T-helper 22 cell (primary cell): ENCODE data around the gene PKP4.
"Not testable (repeated sequence)": the region's sequence is repeated elsewhere in the genome, so short reads cannot be mapped to it uniquely, and the experiment has no call there.

Source experiments
- DNase-seq: peaks from one replicate; pipeline ENCODE4 v3.0.0-alpha.2; 2020; ENCODE audit warnings: low read depth

The PKP4 gene

GRCh38 chr2:158473300-158473699 is 16.5 kb downstream of the PKP4 start:
- not testable (repeated sequence) for DNase-seq

GRCh38 chr2:158473719-158474392 is 17.1 kb downstream of the PKP4 start:
- DNase-seq, result no peak

DNA sequence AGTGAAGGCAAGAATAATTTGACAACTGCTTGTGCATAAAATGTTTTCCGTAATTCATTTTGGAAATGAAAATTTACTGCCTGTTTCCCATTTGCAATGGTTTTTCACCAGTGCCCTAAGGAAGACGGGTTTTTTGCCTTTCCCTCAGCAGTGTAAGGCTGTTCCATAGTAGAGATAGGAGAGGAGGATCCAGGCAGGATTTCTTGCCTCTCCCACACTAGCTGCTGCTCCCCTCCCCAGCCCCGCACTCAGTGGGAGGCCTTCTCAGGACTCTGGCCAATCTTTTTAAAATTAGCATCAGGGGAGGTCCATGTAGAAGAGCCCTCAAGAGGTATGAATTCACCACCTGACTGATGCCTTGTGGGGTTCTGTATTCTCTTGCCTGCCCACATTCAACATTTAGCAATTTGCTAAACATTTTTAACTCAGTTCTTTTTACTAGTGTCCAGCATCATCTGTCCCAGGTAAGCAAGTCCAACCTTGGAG is 17.8 kb downstream of the PKP4 start:
- not testable (repeated sequence) for DNase-seq

GRCh38 chr2:158477202-158477601 is 20.4 kb downstream of the PKP4 start:
- no peak for DNase-seq

DNA sequence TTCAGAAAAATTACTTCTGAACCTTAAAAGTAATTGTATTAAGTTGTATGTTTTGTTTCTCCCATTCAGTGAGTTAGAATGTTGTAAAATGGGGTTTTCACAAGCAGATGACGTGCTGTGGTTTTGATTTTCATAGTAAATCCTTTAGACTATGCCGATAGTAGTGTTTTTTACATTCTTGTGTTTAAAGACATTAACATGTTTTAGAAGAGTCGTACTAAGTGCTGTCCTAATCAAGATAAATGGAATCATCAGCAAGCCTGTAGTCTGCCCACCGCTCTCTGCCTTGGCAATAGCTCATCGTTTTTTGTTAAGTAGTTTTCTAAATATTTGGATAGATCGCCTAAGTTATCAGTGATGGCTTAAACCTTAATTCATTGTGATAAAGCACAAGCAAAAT is 21.5 kb downstream of the PKP4 start:
- no peak for DNase-seq

- no peak for DNase-seq
Observed at GRCh38 chr2:158478816-158479215, 22.1 kb downstream of the PKP4 start.

- no peak for DNase-seq
Observed at GRCh38 chr2:158481116-158481515, 24.4 kb downstream of the PKP4 start.

- DNase-seq, result no peak
Observed at GRCh38 chr2:158482594-158482993, 25.8 kb downstream of the PKP4 start.

- DNase-seq, result no peak
Observed at GRCh38 chr2:158484892-158485556, 28.3 kb downstream of the PKP4 start.

DNA sequence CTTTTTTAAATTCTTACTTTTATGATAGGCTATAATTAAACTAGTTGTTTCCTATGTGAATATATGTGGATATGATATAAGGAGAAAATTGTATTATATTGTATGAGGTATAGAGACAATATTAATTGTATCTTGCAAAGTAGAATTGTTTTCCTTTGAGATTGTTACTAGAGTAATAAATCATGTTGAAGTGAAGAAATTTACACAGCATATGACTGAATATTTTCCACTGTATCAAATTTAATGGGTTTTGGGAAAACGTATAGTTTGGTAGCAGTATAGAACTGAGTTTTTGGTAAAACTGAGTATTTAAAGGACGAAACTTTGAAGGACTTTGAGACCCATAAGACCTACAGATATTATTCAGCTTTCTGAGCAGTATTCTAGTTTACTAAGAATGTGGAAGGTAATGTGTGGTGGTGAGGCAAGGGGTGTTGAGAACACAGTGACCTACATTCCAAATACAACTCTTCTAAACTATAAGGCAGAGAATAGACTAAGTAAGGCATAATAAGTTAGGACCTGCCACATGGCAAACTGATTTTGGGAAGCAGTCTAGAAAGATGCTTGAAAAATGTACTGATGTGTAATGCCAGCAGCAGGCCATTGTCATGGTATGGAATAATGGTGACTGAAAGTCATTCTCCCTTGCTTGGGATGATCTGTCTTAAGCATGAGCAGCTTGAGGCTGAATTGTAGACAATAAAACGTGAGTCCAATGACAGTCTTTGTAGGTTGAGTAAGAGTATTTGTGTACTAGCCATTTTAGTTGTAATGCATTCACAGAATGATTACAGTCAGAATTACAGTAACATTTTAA is 29.6 kb downstream of the PKP4 start:
- no peak for DNase-seq

DNA sequence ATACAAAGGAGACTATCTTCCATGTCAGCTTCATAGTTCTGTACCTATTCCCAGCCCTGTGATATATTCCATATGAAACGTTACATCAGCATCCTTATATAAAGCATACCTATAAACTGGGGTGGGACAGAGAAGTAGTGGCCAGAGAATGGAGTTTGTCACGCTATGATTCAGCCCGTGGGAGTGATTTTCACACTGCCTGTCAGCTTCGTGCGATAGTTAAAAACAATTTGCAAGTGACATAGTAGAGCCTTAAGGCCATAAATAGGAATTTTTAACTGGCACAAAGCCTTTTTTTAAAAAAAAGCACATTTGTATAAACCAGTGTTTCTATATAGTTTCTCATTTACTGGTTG is 30.2 kb downstream of the PKP4 start:
- no peak for DNase-seq

GRCh38 chr2:158487419-158487818 is 30.7 kb downstream of the PKP4 start:
- no peak for DNase-seq

DNA sequence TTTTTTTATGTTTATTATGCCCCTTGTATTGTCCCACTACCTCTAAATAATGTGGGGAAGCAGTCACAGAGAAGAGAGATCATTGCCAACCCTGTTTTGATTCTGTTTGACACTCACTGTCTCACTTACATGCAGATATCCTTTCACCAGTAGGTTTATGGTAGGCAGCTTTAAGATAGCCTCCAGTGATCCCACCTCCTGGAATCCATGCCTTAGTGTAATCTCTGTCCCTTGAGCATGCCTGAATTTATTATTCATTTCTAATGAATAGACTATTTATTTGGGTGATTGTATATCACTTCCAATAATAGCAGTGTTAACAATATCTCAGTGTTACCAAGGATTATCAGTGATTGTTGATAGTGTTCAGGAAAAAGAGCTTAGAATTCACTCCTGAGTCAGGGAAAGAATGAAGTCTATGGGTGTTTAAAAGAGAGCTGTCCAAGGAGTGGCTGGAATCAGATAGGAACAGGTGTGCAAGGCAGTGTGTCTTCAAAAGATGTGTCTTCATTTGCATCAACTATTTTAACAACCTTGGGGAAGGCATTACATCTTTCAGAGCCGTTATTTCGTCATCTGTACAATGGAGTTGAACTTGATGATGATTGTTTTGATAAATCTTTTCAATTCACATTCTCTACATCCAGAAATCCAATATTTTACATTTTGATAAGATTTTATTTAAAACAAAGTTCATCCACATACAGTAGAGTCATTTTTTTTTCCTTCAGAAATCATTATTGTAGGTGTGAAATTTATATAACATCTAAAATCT is 31.9 kb downstream of the PKP4 start:
- no peak for DNase-seq

DNA sequence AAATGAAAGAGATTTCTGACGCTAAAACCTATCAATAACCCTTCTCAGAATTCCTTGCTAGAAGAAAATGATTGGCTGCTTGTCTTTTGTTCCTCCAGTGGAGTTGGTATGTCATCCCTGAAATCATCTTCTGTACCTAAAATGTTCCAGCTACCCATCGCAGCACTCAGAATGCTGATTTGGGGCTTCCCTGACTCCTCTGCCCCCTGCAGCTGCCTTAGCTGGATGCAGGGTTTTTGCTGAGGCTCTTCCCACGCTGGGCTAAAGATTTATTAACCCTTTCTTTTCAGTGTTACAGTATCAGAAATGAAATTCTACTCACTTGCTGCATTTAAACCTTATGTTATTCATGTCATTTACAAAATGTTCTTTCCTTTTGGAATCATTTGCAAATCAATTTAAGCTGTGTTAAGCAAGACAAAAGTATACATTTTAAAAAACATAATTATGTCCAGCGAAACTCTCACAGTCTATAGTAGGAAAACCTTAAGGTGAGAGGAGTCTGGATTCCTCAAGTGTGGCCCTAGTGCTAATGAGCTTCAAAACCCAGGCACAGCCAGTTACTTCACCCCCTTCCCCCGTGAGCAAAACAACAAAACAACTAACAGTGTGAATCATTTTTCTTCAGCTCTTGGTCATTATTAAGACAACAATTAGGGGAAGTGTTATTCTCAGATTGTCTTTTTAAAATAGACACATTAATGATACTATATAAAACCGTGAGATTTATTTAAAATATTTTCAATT is 32.8 kb downstream of the PKP4 start:
- no peak for DNase-seq

DNA sequence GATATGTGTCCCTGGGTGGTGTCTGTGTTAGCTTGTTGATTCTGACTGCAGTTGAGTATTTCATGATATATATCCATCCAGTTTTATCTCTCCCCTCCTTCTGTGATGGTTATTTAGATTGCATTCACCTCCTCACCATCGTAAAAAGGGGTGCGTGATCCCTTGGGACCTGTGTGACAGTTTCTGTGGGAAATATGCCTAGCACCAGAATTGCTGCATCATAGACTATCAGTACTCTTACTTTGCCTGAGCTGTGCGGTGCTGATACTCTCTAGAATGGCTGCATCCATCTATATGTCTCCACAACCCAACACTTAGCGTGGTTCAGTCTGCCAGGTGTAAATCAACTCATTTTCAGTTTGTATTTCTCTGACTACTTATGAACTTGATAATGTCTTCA is 34.3 kb downstream of the PKP4 start:
- DNase-seq, result no peak

GRCh38 chr2:158493458-158493857 is 36.7 kb downstream of the PKP4 start:
- no peak for DNase-seq

GRCh38 chr2:158495175-158495574 is 38.4 kb downstream of the PKP4 start:
- no peak for DNase-seq

DNA sequence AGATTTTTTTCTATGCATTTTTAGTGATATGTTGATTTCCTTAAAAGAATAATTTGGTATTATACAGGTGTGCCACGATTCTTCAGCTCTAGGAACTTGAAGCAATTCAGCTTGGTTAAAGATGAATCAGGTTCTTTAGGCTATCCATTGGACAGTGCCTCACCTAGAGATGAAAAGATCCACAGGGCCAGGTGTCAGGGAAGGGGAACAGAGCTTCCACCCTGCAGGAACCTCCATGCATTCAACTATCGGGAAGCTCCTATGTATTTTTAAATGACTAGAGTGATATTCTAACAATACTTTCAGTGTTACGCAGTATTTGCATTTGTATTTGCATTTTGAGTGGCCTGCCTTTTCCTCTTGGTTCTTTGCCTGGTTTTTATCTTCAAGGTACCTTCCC is 40.2 kb downstream of the PKP4 start:
- DNase-seq, result no peak

DNA sequence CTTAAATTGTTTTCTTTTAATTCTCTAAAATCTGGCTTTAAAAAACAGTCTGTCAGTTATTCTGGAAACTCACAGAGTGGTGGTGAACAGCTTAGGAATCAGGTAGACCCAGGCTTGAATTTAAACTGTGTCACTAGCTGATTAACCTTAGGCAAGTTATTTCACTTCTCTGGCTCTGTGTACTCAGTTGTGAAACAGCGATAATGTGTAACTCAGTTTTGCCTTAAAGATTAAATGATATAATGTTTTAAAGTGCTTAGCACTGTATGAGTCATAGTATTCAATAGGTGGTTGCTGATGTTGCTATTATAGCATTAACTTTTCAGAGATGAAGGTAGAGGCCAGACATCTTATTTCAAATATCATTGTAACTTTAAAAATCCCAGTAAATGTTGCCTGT is 40.7 kb downstream of the PKP4 start:
- no peak for DNase-seq

- no peak for DNase-seq
Observed at GRCh38 chr2:158498043-158498748, 41.4 kb downstream of the PKP4 start.

GRCh38 chr2:158498749-158499136 is 42.0 kb downstream of the PKP4 start:
- DNase-seq, result no peak
